ENCODE data around the gene DPP6. TPM values are rescaled to one million over a fixed set of nuclear protein-coding genes. Genes with fewer than 3 reads are reported as not detected.

DPP6 gene
- total and polyA plus RNA-seq, 2 of the 8 experiments (the other 6 are each of a cell fraction or from before 2014, with no cell fraction given), result 4.7 to 6.8 TPM

GRCh38 chr7:154888690-154889089 lies 836.5 kb downstream of the DPP6 start:
- CTCF ChIA-PET (ENCODE audit: partially characterized antibody), result interaction anchor here (0.7 to 1.5 kb wide), 4 partner anchors 10 to 44 kb away, joined by 3 read pairs; no protein-coding TSS in a partner anchor
- Histone ChIP-seq H4K91ac (replicated peaks; ENCODE audit: insufficient read length, low read length) (no peak overlapping the region), H4K5ac (ENCODE audit: insufficient read length, low read depth, low read length) (no peak overlapping the region), H3K4ac (replicated peaks; ENCODE audit: insufficient read length, low read depth, low read length) (no peak overlapping the region), H2BK5ac (ENCODE audit: low read depth, low read length) (no peak overlapping the region), H2BK120ac (replicated peaks; ENCODE audit: low read depth, low read length) (no peak overlapping the region), H2BK20ac (ENCODE audit: low read length) (no peak overlapping the region), H3K79me2 (ENCODE audit: control insufficient read depth in 1 of 2, insufficient read depth in 2 of 2, low read length in 2 of 2) (no peaks in the 10 kb centered on the region; a peak in 1 of 4 replicates), H2AK5ac (ENCODE audit: low read depth, low read length) (no peak overlapping the region), H2BK12ac (ENCODE audit: low read depth, low read length) (no peak overlapping the region), H3K56ac (replicated peaks; ENCODE audit: insufficient read length, low read depth, low read length) (no peak overlapping the region), H3K79me1 (ENCODE audit: low read depth, low read length) (no peaks in the 10 kb centered on the region; the same call in 1 of the 2 replicates), H3K14ac (ENCODE audit: insufficient read length) (no peak overlapping the region), H3K36me3 (ENCODE audit: control insufficient read depth in 2 of 4, insufficient read depth in 4 of 4, low read length in 3 of 4) (peaks cover 0 to 4% (median 0%) of the 10 kb centered on the region in 4 experiments; a peak in 1 of 8 replicates), H3K9ac (replicated peaks in 1 of 4; ENCODE audit: extremely low read depth in 1 of 4, low read depth in 3 of 4, low read length in 3 of 4) (no peak overlapping the region), H3K27me3 (replicated peaks in 1 of 4; ENCODE audit: control insufficient read depth in 3 of 4, extremely low read depth in 1 of 4, insufficient read depth in 3 of 4, low read length in 3 of 4) (no peaks in the 10 kb centered on the region), H3K23ac (ENCODE audit: insufficient read length) (no peak overlapping the region), H3K27ac (ENCODE audit: low read depth, low read length) (no peak overlapping the region), H3K4me3 (ENCODE audit: extremely low read depth in 1 of 4, insufficient read depth in 2 of 4, low read depth in 3 of 4, low read length in 4 of 4) (no peak overlapping the region), H4K20me1 (replicated peaks in 1 of 2; ENCODE audit: control insufficient read depth in 1 of 2, insufficient read depth in 2 of 2, low read length in 2 of 2) (peaks cover 0 to 4% of the 10 kb centered on the region in 2 experiments), H3K23me2 (ENCODE audit: low read depth, low read length) (peaks cover 9% of the 10 kb centered on the region; the same call in 1 of the 2 replicates), H3K4me1 (replicated peaks in 1 of 4; ENCODE audit: control insufficient read depth in 3 of 4, insufficient read depth in 4 of 4, low read length in 3 of 4) (peaks cover 0 to 2% (median 0%) of the 10 kb centered on the region in 4 experiments; a peak in 2 of 7 replicates), H2BK15ac (ENCODE audit: low read length) (no peak overlapping the region), H3K4me2 (ENCODE audit: insufficient read depth in 1 of 2, low read depth in 2 of 2, low read length in 2 of 2) (no peak overlapping the region), H2AFZ (ENCODE audit: low read length) (no peak overlapping the region), H4K8ac (ENCODE audit: extremely low read depth, insufficient read depth, low read length) (no peak overlapping the region), H3K18ac (ENCODE audit: extremely low read depth, low read length) (no peak overlapping the region), H3K9me3 (ENCODE audit: insufficient read depth in 2 of 2, low read depth in 1 of 2, low read length in 1 of 2) (peaks cover 7 to 22% of the 10 kb centered on the region in 2 experiments; a peak in 2 of 4 replicates)
- no peak for DNase-seq (ENCODE audit: low read depth in 1 of 2, low spot score in 2 of 2)
- POLR2A ChIA-PET (ENCODE audit: partially characterized antibody), result no interaction called here
- TF ChIP-seq POLR2AphosphoS5 (IDR thresholded peaks at IDR 0.05; ENCODE audit: low read depth, low read length), result no peak
- TF ChIP-seq SRF (IDR thresholded peaks at IDR 0.05; ENCODE audit: low read depth, low read length), result no peak
- no peak for TF ChIP-seq SP4 (IDR thresholded peaks at IDR 0.05; ENCODE audit: low read length)
- TF ChIP-seq, protein P1, sequence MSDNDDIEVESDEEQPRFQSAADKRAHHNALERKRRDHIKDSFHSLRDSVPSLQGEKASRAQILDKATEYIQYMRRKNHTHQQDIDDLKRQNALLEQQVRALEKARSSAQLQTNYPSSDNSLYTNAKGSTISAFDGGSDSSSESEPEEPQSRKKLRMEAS (IDR thresholded peaks at IDR 0.05), result no peak
- no peak for TF ChIP-seq BCL11A (IDR thresholded peaks at IDR 0.05; ENCODE audit: low read depth in 2 of 2, low read length in 2 of 2)
- TF ChIP-seq, protein P2, sequence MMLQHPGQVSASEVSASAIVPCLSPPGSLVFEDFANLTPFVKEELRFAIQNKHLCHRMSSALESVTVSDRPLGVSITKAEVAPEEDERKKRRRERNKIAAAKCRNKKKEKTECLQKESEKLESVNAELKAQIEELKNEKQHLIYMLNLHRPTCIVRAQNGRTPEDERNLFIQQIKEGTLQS (IDR thresholded peaks at IDR 0.05; ENCODE audit: insufficient read depth, low read depth, low read length), result no peak
- TF ChIP-seq EZH2 (IDR thresholded peaks at IDR 0.05; ENCODE audit: low read depth, low read length, severe bottlenecking), result no peak
- 89% methylated on average over 3 of the region's 3 CpGs; no CpG with 5 or more reads in 1 of the 2 experiments for WGBS, 2 experiments (ENCODE audit: extremely low coverage in 1 of 2, insufficient coverage in 1 of 2, insufficient read length in 1 of 2, insufficient replicate concordance in 2 of 2, low coverage in 1 of 2, low lambda C conversion rate in 2 of 2, missing lambda C conversion rate in 1 of 2)
- no peak for FAIRE-seq
